Measurements from ENCODE around the gene ENC1.

DNA sequence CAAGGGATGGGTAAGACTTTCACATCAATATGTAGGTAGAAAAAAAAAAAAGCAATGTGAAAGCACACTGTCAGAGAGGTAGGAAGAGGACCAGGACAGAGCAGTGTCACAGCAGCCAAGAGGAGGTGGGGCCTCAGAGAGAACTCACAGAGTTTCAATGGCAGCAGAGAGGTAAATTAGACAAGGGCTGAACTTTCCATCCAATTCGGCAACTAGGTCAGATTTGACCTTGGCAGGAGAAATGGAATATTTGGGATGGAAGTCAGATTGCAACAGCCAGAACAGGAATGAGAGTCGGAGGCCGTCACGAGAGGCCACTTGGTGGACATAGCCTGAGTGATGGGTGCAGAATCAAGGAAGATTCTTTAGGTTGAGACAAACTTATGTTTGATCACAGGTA lies 57.7 kb downstream of the ENC1 start:
- TF ChIP-seq, protein P1, sequence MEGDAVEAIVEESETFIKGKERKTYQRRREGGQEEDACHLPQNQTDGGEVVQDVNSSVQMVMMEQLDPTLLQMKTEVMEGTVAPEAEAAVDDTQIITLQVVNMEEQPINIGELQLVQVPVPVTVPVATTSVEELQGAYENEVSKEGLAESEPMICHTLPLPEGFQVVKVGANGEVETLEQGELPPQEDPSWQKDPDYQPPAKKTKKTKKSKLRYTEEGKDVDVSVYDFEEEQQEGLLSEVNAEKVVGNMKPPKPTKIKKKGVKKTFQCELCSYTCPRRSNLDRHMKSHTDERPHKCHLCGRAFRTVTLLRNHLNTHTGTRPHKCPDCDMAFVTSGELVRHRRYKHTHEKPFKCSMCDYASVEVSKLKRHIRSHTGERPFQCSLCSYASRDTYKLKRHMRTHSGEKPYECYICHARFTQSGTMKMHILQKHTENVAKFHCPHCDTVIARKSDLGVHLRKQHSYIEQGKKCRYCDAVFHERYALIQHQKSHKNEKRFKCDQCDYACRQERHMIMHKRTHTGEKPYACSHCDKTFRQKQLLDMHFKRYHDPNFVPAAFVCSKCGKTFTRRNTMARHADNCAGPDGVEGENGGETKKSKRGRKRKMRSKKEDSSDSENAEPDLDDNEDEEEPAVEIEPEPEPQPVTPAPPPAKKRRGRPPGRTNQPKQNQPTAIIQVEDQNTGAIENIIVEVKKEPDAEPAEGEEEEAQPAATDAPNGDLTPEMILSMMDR (conservative IDR thresholded peaks at IDR 0.05): no peak
- no peak for TF ChIP-seq EZH2 (IDR thresholded peaks at IDR 0.05; ENCODE audit: low read depth)

All from PC-9 (cell line).